ENCODE measurements around the gene TMEM184A. TPM values are rescaled to one million over a fixed set of nuclear protein-coding genes. Genes with fewer than 3 reads are reported as not detected.

The TMEM184A gene
- total and polyA plus RNA-seq, 2 of the 8 experiments (the other 6 are each of a cell fraction or from before 2014, with no cell fraction given): 1.8 to 2.1 TPM

DNA sequence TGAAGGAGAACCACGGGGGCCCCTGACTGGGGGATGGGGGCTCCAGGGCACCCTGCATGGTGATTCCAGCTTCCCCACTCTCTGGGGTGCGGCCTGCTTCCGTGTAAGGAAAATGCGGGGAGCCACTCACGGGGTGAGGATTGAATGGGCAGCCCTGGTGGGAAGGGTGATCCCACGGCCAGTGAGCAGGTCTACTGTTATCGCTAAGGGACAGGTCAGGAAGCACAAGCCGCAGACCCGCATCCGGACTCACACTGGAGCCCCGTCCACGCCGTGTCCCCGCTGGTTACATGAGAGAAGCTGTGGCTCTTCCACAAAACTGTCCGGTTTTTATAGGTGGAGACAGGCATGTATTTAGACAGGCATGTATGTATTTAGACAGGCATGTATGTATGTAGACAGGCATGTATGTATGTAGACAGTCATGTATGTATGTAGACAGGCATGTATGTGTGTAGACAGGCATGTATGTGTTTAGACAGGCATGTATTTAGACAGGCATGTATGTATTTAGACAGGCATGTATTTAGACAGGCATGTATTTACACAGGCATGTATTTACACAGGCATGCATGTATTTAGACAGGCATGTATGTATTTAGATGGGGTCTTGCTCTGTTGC lies 8.1 kb upstream of the TMEM184A start:
- Histone ChIP-seq H2BK5ac (ENCODE audit: low read depth, low read length) (no peak overlapping the region), H4K20me1 (replicated peaks in 1 of 2; ENCODE audit: control insufficient read depth in 1 of 2, insufficient read depth in 2 of 2, low read length in 2 of 2) (no peaks in the 10 kb centered on the region), H3K56ac (replicated peaks; ENCODE audit: insufficient read length, low read depth, low read length) (no peak overlapping the region), H4K5ac (ENCODE audit: insufficient read length, low read depth, low read length) (no peak overlapping the region), H2BK120ac (replicated peaks; ENCODE audit: low read depth, low read length) (no peak overlapping the region), H4K8ac (ENCODE audit: extremely low read depth, insufficient read depth, low read length) (no peak overlapping the region), H3K4me1 (replicated peaks in 1 of 4; ENCODE audit: control insufficient read depth in 3 of 4, insufficient read depth in 4 of 4, low read length in 3 of 4) (peaks cover 0 to 16% (median 10%) of the 10 kb centered on the region in 4 experiments; a peak in 5 of 7 replicates), H3K36me3 (ENCODE audit: control insufficient read depth in 2 of 4, insufficient read depth in 4 of 4, low read length in 3 of 4) (peaks cover 0 to 15% (median 3%) of the 10 kb centered on the region in 4 experiments; a peak in 3 of 8 replicates), H3K27ac (ENCODE audit: low read depth, low read length) (no peak overlapping the region), H3K27me3 (replicated peaks in 1 of 4; ENCODE audit: control insufficient read depth in 3 of 4, extremely low read depth in 1 of 4, insufficient read depth in 3 of 4, low read length in 3 of 4) (no peaks in the 10 kb centered on the region; a peak in 2 of 7 replicates), H3K4me3 (ENCODE audit: extremely low read depth in 1 of 4, insufficient read depth in 2 of 4, low read depth in 3 of 4, low read length in 4 of 4) (no peak overlapping the region), H2BK15ac (ENCODE audit: low read length) (no peak overlapping the region), H3K14ac (ENCODE audit: insufficient read length) (no peak overlapping the region), H4K91ac (replicated peaks; ENCODE audit: insufficient read length, low read length) (no peak overlapping the region), H3K9me3 (ENCODE audit: insufficient read depth in 2 of 2, low read depth in 1 of 2, low read length in 1 of 2) (no peaks in the 10 kb centered on the region), H3K23ac (ENCODE audit: insufficient read length) (no peak overlapping the region), H3K23me2 (ENCODE audit: low read depth, low read length) (no peaks in the 10 kb centered on the region; the same call in 1 of the 2 replicates), H3K4me2 (ENCODE audit: insufficient read depth in 1 of 2, low read depth in 2 of 2, low read length in 2 of 2) (no peak overlapping the region), H3K9ac (replicated peaks in 1 of 4; ENCODE audit: extremely low read depth in 1 of 4, low read depth in 3 of 4, low read length in 3 of 4) (no peak overlapping the region), H2AFZ (ENCODE audit: low read length) (no peak overlapping the region), H2BK20ac (ENCODE audit: low read length) (no peak overlapping the region), H3K4ac (replicated peaks; ENCODE audit: insufficient read length, low read depth, low read length) (no peak overlapping the region), H3K79me1 (ENCODE audit: low read depth, low read length) (no peaks in the 10 kb centered on the region; the same call in 1 of the 2 replicates), H3K18ac (ENCODE audit: extremely low read depth, low read length) (no peak overlapping the region; the same call in 1 of the 2 replicates), H2BK12ac (ENCODE audit: low read depth, low read length) (no peak overlapping the region; the same call in 1 of the 2 replicates), H3K79me2 (ENCODE audit: control insufficient read depth in 1 of 2, insufficient read depth in 2 of 2, low read length in 2 of 2) (no peaks in the 10 kb centered on the region), H2AK5ac (ENCODE audit: low read depth, low read length) (no peak overlapping the region)
- WGBS, 2 experiments (ENCODE audit: extremely low coverage in 1 of 2, insufficient coverage in 1 of 2, insufficient read length in 1 of 2, insufficient replicate concordance in 2 of 2, low coverage in 1 of 2, low lambda C conversion rate in 2 of 2, missing lambda C conversion rate in 1 of 2): 94% methylated on average over 15 of the region's 15 CpGs; no CpG with 5 or more reads in 1 of the 2 experiments
- no peak for FAIRE-seq
- CTCF ChIA-PET (ENCODE audit: partially characterized antibody): no interaction called here
- no peak for DNase-seq (ENCODE audit: low read depth in 1 of 2, low spot score in 2 of 2)
- POLR2A ChIA-PET (ENCODE audit: partially characterized antibody): interaction anchor here (1.5 to 1.6 kb wide), 2 partner anchors 9 to 11 kb away, joined by 3 to 4 read pairs; no protein-coding TSS in a partner anchor
- no peak for TF ChIP-seq HDAC6 (IDR thresholded peaks at IDR 0.05; ENCODE audit: low read depth, low read length)
- TF ChIP-seq ATF2 (IDR thresholded peaks at IDR 0.05; ENCODE audit: low read length): no peak
- no peak for TF ChIP-seq SP4 (IDR thresholded peaks at IDR 0.05; ENCODE audit: low read length)
- no peak for TF ChIP-seq CHD2 (IDR thresholded peaks at IDR 0.05; ENCODE audit: low read length)
- no peak for TF ChIP-seq GTF2F1 (IDR thresholded peaks at IDR 0.05; ENCODE audit: borderline replicate concordance, low read depth, low read length)
- TF ChIP-seq SP1 (IDR thresholded peaks at IDR 0.05; ENCODE audit: low read depth, low read length): no peak
- TF ChIP-seq E2F6 (IDR thresholded peaks at IDR 0.05): no peak
- TF ChIP-seq SP2 (IDR thresholded peaks at IDR 0.05; ENCODE audit: low read length): no peak
- TF ChIP-seq USF2 (IDR thresholded peaks at IDR 0.05; ENCODE audit: low read length): no peak
- TF ChIP-seq TAF1 (IDR thresholded peaks at IDR 0.05; ENCODE audit: low read depth, low read length): no peak
